HCT116 (cell line): Measurements from ENCODE around the gene FAM184A.

Source experiments
- CBX3 ChIP-seq: IDR thresholded peaks from 2 replicates; pipeline ENCODE4 v1.6.1; 2012; ENCODE audit warnings: low read depth
- ELF1 ChIP-seq: IDR thresholded peaks from 2 replicates; pipeline ENCODE4 v1.6.1; 2012; ENCODE audit warnings: low read depth, borderline replicate concordance
- EZH2 ChIP-seq: fragments of 200-600 bp; sonication (generic); IDR thresholded peaks from 2 replicates; pipeline ENCODE4 v1.6.1; 2017; ENCODE audit warnings: antibody characterized with exemption, mixed run types
- EZH2phosphoT487 ChIP-seq: fragments of 200-600 bp; IDR thresholded peaks from 2 replicates; pipeline ENCODE4 v1.6.1; 2018; ENCODE audit warnings: antibody characterized with exemption, borderline replicate concordance
- JUND ChIP-seq: IDR thresholded peaks from 2 replicates; pipeline ENCODE4 v1.6.1; 2012
- POLR2A ChIP-seq: IDR thresholded peaks from 2 replicates; pipeline ENCODE4 v1.7.0; 2011; ENCODE audit warnings: borderline replicate concordance; ENCODE audit not compliant: insufficient read depth, insufficient read length; ENCODE audit errors: extremely low read depth
- POLR2AphosphoS5 ChIP-seq: IDR thresholded peaks from 2 replicates; pipeline ENCODE4 v1.6.1; 2011; ENCODE audit warnings: mild to moderate bottlenecking, low read depth, low read length, moderate library complexity
- YY1 ChIP-seq: IDR thresholded peaks from 2 replicates; pipeline ENCODE4 v1.6.1; 2011; ENCODE audit warnings: low read length, low read depth, moderate library complexity, mild to moderate bottlenecking; ENCODE audit not compliant: insufficient replicate concordance; ENCODE audit errors: extremely low read depth
- TF ChIP-seq, protein P1 (sequence below), 3 experiments: fragments of 200-600 bp in 1 of 3; sonication (generic) in 1 of 3; IDR thresholded peaks in 2 of 3; conservative IDR thresholded peaks in 1 of 3; 2 replicates each; pipeline ENCODE4 v1.5.1; 2012 to 2017; ENCODE audit warnings: low read depth in 2 of 3, low read length in 2 of 3, antibody characterized with exemption in 1 of 3, borderline replicate concordance in 1 of 3, control low read depth in 1 of 3, mild to moderate bottlenecking in 1 of 3, mixed read lengths in 1 of 3, mixed run types in 1 of 3, moderate library complexity in 1 of 3; ENCODE audit not compliant: insufficient read depth in 1 of 3
- TF ChIP-seq, protein P2 (sequence below): IDR thresholded peaks from 2 replicates; pipeline ENCODE4 v1.6.1; 2012
- TF ChIP-seq, protein P3 (sequence below): IDR thresholded peaks from 2 replicates; pipeline ENCODE4 v1.6.1; 2012; ENCODE audit warnings: low read depth
- TF ChIP-seq, protein P4 (sequence below): IDR thresholded peaks from 2 replicates; pipeline ENCODE4 v1.6.1; 2012
- TF ChIP-seq, protein P5 (sequence below): IDR thresholded peaks from 2 replicates; pipeline ENCODE4 v1.6.1; 2011; ENCODE audit warnings: mild to moderate bottlenecking, low read length, moderate library complexity; ENCODE audit not compliant: insufficient replicate concordance; ENCODE audit errors: extremely low read depth

DNA sequence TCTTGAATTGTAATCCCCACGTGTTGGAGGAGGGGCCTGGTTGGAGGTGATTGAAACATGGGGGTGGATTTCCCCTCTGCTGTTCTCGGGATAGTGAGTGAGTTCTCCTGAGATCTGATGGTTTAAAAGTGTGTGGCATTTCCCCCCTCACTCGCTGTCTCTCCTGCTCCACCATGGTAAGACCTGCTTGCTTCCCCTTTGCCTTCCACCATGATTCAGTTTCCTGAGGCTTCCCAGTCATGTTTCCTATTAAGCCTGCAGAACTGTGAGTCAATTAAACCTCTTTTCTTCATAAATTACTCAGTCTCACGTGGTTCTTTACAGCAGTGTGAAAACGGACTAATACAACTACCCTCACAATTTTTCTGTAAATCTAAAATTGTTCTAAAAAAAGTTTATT, 26.8 kb upstream of the FAM184A start:
- TF ChIP-seq, protein P1, sequence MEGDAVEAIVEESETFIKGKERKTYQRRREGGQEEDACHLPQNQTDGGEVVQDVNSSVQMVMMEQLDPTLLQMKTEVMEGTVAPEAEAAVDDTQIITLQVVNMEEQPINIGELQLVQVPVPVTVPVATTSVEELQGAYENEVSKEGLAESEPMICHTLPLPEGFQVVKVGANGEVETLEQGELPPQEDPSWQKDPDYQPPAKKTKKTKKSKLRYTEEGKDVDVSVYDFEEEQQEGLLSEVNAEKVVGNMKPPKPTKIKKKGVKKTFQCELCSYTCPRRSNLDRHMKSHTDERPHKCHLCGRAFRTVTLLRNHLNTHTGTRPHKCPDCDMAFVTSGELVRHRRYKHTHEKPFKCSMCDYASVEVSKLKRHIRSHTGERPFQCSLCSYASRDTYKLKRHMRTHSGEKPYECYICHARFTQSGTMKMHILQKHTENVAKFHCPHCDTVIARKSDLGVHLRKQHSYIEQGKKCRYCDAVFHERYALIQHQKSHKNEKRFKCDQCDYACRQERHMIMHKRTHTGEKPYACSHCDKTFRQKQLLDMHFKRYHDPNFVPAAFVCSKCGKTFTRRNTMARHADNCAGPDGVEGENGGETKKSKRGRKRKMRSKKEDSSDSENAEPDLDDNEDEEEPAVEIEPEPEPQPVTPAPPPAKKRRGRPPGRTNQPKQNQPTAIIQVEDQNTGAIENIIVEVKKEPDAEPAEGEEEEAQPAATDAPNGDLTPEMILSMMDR (IDR thresholded peaks at IDR 0.05 in 2 of 3, conservative IDR thresholded peaks at IDR 0.05 in 1 of 3; ENCODE audit: borderline replicate concordance in 1 of 3, insufficient read depth in 1 of 3, low read depth in 2 of 3, low read length in 2 of 3) = no peak
- no peak for TF ChIP-seq POLR2AphosphoS5
- no peak for TF ChIP-seq EZH2
- TF ChIP-seq JUND = no peak
- TF ChIP-seq POLR2A = no peak
- TF ChIP-seq, protein P2, sequence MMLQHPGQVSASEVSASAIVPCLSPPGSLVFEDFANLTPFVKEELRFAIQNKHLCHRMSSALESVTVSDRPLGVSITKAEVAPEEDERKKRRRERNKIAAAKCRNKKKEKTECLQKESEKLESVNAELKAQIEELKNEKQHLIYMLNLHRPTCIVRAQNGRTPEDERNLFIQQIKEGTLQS = no peak
- TF ChIP-seq, protein P3, sequence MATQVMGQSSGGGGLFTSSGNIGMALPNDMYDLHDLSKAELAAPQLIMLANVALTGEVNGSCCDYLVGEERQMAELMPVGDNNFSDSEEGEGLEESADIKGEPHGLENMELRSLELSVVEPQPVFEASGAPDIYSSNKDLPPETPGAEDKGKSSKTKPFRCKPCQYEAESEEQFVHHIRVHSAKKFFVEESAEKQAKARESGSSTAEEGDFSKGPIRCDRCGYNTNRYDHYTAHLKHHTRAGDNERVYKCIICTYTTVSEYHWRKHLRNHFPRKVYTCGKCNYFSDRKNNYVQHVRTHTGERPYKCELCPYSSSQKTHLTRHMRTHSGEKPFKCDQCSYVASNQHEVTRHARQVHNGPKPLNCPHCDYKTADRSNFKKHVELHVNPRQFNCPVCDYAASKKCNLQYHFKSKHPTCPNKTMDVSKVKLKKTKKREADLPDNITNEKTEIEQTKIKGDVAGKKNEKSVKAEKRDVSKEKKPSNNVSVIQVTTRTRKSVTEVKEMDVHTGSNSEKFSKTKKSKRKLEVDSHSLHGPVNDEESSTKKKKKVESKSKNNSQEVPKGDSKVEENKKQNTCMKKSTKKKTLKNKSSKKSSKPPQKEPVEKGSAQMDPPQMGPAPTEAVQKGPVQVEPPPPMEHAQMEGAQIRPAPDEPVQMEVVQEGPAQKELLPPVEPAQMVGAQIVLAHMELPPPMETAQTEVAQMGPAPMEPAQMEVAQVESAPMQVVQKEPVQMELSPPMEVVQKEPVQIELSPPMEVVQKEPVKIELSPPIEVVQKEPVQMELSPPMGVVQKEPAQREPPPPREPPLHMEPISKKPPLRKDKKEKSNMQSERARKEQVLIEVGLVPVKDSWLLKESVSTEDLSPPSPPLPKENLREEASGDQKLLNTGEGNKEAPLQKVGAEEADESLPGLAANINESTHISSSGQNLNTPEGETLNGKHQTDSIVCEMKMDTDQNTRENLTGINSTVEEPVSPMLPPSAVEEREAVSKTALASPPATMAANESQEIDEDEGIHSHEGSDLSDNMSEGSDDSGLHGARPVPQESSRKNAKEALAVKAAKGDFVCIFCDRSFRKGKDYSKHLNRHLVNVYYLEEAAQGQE = no peak
- no peak for TF ChIP-seq EZH2phosphoT487
- TF ChIP-seq ELF1 = no peak
- no peak for TF ChIP-seq CBX3
- TF ChIP-seq, protein P4, sequence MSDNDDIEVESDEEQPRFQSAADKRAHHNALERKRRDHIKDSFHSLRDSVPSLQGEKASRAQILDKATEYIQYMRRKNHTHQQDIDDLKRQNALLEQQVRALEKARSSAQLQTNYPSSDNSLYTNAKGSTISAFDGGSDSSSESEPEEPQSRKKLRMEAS = no peak
- no peak for TF ChIP-seq YY1
- TF ChIP-seq, protein P5, sequence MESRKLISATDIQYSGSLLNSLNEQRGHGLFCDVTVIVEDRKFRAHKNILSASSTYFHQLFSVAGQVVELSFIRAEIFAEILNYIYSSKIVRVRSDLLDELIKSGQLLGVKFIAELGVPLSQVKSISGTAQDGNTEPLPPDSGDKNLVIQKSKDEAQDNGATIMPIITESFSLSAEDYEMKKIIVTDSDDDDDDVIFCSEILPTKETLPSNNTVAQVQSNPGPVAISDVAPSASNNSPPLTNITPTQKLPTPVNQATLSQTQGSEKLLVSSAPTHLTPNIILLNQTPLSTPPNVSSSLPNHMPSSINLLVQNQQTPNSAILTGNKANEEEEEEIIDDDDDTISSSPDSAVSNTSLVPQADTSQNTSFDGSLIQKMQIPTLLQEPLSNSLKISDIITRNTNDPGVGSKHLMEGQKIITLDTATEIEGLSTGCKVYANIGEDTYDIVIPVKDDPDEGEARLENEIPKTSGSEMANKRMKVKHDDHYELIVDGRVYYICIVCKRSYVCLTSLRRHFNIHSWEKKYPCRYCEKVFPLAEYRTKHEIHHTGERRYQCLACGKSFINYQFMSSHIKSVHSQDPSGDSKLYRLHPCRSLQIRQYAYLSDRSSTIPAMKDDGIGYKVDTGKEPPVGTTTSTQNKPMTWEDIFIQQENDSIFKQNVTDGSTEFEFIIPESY = no peak
